Ishikawa (cell line): Measurements from ENCODE around the gene TMEM45A.

ENCODE experiments used
- CEBPB ChIP-seq: IDR thresholded peaks from 2 replicates; pipeline ENCODE4 v1.6.1; 2012
- CREB1 ChIP-seq: IDR thresholded peaks from 2 replicates; pipeline ENCODE4 v1.6.1; 2012; ENCODE audit warnings: low read depth
- EP300 ChIP-seq: IDR thresholded peaks from 2 replicates; pipeline ENCODE4 v1.6.1; 2012; ENCODE audit warnings: borderline replicate concordance
- RAD21 ChIP-seq: IDR thresholded peaks from 2 replicates; pipeline ENCODE4 v1.6.1; 2012; ENCODE audit warnings: low read depth
- TAF1 ChIP-seq: IDR thresholded peaks from 2 replicates; pipeline ENCODE4 v1.6.1; 2012; ENCODE audit warnings: low read depth, mild to moderate bottlenecking
- TCF12 ChIP-seq: IDR thresholded peaks from 2 replicates; pipeline ENCODE4 v1.6.1; 2012; ENCODE audit warnings: low read depth
- TEAD4 ChIP-seq: IDR thresholded peaks from 2 replicates; pipeline ENCODE4 v1.6.1; 2012
- YY1 ChIP-seq: IDR thresholded peaks from 2 replicates; pipeline ENCODE4 v1.6.1; 2012; ENCODE audit warnings: low read depth
- ZBTB7A ChIP-seq: IDR thresholded peaks from 2 replicates; pipeline ENCODE4 v1.6.1; 2012; ENCODE audit warnings: low read depth
- TF ChIP-seq, protein P1 (sequence below): IDR thresholded peaks from 2 replicates; pipeline ENCODE4 v1.6.1; 2012; ENCODE audit warnings: low read depth, mild to moderate bottlenecking
- TF ChIP-seq, protein P2 (sequence below): IDR thresholded peaks from 2 replicates; pipeline ENCODE4 v1.6.1; 2012
- TF ChIP-seq, protein P3 (sequence below): IDR thresholded peaks from 2 replicates; pipeline ENCODE4 v1.6.1; 2012

DNA sequence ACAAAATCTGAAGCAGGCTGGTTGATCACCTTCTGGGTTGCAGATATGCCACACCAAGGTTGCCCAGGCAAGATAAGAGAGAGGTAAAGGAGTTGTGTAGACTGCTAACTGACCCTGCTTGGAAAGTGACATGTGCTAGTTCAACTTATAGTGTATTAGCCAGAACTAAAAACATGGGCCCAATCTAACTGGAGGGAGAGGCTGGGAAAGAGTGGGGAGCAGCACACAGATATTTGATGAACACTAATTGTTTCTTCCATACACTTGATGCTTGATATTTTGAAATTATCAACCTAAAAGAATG lies 61.9 kb downstream of the TMEM45A start:
- no peak for TF ChIP-seq TAF1
- TF ChIP-seq, protein P1, sequence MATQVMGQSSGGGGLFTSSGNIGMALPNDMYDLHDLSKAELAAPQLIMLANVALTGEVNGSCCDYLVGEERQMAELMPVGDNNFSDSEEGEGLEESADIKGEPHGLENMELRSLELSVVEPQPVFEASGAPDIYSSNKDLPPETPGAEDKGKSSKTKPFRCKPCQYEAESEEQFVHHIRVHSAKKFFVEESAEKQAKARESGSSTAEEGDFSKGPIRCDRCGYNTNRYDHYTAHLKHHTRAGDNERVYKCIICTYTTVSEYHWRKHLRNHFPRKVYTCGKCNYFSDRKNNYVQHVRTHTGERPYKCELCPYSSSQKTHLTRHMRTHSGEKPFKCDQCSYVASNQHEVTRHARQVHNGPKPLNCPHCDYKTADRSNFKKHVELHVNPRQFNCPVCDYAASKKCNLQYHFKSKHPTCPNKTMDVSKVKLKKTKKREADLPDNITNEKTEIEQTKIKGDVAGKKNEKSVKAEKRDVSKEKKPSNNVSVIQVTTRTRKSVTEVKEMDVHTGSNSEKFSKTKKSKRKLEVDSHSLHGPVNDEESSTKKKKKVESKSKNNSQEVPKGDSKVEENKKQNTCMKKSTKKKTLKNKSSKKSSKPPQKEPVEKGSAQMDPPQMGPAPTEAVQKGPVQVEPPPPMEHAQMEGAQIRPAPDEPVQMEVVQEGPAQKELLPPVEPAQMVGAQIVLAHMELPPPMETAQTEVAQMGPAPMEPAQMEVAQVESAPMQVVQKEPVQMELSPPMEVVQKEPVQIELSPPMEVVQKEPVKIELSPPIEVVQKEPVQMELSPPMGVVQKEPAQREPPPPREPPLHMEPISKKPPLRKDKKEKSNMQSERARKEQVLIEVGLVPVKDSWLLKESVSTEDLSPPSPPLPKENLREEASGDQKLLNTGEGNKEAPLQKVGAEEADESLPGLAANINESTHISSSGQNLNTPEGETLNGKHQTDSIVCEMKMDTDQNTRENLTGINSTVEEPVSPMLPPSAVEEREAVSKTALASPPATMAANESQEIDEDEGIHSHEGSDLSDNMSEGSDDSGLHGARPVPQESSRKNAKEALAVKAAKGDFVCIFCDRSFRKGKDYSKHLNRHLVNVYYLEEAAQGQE: no peak
- no peak for TF ChIP-seq RAD21
- TF ChIP-seq CEBPB: no peak
- TF ChIP-seq EP300: no peak
- TF ChIP-seq, protein P2, sequence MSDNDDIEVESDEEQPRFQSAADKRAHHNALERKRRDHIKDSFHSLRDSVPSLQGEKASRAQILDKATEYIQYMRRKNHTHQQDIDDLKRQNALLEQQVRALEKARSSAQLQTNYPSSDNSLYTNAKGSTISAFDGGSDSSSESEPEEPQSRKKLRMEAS: no peak
- TF ChIP-seq TCF12: no peak
- TF ChIP-seq YY1: no peak
- TF ChIP-seq, protein P3, sequence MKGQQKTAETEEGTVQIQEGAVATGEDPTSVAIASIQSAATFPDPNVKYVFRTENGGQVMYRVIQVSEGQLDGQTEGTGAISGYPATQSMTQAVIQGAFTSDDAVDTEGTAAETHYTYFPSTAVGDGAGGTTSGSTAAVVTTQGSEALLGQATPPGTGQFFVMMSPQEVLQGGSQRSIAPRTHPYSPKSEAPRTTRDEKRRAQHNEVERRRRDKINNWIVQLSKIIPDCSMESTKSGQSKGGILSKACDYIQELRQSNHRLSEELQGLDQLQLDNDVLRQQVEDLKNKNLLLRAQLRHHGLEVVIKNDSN: no peak
- no peak for TF ChIP-seq CREB1
- no peak for TF ChIP-seq TEAD4
- TF ChIP-seq ZBTB7A: no peak
